GM21447 (cell line): Measurements from ENCODE around the gene UNC13A.

ENCODE experiments used
- ATAC-seq: cut with Tn5 transposase; IDR thresholded peaks from one replicate; pipeline ENCODE4 v1.9.1; 2021; ENCODE audit not compliant: unreplicated experiment

Gene UNC13A

DNA sequence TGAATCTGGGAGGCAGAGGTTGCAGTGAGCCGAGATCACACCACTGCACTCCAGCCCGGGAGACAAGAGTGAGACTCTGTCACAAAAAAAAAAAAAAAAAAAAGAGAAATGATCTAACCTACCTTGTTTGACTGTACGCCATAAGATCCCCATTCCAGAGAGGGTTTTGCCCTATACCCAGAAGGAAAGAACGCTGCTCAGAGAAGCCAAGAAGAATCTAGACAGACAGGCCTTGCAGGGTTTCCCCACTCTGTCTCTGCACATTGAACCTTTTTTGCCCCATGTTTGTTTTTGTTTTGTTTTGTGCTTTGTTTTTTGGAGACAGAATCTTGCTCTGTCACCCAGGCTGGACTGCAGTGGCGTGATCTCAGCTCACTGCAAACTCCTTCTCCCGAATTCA, 23.7 kb upstream of the UNC13A start:
- ATAC-seq: no peak

DNA sequence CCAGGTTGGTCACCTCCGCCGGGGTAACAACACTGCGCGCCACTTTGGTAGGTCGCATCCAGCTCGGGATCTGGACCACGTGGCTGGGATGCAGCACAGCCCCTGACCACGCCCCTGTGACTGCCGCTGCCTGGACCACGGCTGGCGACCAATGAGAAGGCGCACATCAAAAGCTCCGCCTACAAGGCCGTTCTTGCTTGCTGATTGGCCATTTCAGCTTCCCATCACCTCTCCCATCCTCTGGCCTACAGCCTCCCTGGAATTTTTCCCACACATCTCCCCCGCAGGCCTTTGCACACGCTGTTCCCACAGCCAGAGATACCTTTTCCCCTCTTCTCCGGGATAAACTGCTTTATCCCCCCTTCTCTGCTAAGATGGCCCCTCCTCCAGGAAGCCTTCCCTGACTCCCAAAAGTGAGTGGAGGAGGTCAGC, 18.6 kb upstream of the UNC13A start:
- no peak for ATAC-seq

- no peak for ATAC-seq
Measured at GRCh38 chr19:17703824-17704463, 15.8 kb upstream of the UNC13A start.

GRCh38 chr19:17695198-17695597, 7.0 kb upstream of the UNC13A start:
- no peak for ATAC-seq

- ATAC-seq: no peak
Measured at GRCh38 chr19:17692566-17692965, 4.4 kb upstream of the UNC13A start.

GRCh38 chr19:17688853-17689595, 870 bp upstream of the UNC13A start:
- no peak for ATAC-seq

DNA sequence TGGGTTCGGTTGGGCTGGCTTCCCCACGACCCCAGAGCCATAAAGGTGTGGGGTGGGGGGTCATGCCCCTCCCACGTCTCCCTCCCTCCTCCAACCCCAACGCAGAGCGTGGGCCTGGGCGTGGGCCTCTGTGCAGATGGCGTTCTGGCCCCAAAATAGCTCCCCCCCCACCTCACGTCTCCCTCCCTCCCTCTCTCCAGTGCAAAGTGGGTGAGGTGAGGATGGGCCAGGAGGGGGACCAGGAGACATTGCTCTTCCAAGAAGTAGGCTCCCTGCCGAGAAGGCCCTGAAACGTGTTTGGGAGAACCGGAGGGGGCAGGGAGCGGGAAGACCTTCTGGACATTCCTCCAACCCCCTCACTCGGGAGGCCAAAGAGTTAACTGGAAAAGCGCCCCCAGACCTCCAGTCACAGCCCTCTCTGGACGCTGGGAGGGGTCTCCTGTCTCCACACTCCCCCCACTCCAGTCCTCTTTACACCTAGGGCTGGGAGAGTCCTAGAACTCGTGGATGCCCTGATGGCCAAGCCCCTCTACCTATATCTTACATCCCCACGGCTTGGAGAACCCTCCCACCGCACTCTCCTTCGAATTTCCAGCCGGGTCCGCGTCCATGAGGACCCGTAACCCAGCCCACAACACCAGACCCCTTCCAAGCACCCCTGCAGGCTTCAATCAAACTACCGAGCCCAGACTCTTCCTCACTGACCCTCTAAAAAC, 855 bp downstream of the UNC13A start:
- no peak for ATAC-seq

GRCh38 chr19:17686592-17687024, 1.5 kb downstream of the UNC13A start:
- no peak for ATAC-seq

DNA sequence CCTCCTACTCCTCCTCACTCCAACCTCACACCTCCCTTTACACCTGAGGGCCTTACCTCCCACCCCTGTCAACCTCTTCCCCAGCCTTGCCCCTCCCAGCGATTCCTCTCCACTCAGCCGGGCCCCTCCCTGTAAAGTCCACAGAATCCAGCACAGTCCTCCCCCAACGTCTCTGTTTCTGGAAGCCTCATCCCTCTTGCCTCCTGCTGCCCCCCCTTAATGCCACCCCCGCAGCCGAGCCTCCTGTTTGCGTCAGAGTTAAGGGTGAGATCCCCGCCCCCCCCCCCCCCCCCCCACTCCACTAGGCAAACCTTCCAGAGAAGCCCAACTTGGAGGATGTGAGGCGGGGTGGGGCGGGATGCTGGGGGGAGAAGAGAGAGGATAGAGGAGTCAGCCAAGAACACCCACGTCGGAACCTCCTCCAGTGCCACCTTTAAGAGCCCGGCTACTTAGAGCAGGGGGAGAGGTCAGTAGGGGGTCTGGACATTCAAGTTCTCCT, 2.1 kb downstream of the UNC13A start:
- no peak for ATAC-seq

GRCh38 chr19:17685451-17686022, 2.6 kb downstream of the UNC13A start:
- no peak for ATAC-seq

- no peak for ATAC-seq
Measured at GRCh38 chr19:17684256-17684655, 3.9 kb downstream of the UNC13A start.

DNA sequence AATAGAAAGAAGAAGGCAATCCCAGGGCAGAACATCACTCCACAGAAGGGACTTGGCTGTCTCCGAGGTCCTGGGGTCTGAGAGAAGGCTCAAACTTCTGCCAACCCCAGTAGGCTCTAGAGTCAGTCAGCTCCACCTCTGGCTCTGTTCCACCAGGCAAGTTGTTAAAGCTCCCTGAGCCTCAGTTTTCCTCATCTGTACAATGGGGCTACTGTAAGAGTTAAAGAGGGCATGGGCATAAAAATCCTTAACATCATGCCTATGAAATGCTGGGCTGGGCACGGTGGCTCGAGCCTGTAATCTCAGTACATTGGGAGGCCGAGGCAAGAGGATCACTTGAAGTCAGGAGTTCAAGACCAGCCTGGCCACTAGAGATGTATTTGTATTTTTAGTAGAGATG, 5.1 kb downstream of the UNC13A start:
- ATAC-seq: no peak

- ATAC-seq: no peak
Measured at GRCh38 chr19:17682273-17682672, 5.9 kb downstream of the UNC13A start.

DNA sequence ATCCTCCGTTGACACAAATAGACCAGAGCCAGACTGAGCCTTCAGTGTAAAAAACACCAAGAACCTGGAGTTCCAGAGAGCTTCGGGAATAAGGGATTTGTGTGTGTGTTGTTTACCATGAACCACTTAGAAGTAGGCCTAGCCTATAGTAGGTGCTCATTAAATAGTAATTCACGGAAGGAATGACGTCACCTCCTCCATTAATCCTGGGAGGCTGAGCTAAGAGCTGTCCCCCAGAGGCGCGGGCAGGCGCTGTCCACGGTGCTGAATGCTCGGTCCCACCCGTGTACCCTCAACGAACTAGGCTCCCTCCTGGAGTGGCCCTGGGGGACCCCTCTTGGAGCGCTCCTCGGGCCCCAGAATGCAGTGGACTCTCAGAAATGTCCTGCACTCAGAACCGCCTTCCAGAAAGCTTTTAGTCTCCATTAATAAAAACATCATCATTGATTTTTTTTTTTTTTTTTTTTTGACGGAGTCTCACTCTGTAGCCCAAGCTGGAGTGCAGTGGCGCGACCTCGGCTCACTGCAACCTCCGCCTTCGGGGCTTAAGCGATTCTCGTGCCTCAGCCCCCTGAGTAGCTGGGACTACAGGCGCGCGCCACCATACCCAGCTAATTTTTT, 6.5 kb downstream of the UNC13A start:
- ATAC-seq: no peak

DNA sequence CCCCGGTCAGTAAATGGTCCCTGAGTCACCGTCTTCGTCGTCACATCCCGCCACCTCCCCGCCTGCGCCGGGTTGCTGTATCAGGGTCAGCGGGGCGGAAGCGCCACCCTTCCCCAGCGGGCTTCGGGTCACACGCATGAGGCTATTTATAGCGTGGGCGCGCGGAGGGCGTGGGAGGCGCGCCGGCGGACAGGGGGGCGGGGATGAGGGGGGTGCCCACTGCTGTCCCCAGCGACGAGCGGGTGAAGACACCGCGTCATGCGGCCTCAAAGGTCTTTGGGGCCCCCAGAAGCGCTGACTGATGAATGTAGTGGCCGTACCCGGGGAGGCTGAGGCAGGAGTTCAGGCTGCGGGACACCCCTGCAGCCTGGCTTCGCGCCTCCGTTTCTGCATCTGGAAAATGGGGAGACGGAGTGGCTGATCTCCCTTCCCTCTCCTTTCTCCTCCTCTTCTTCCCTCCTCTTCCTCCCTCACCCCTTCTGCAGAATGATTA, 7.9 kb downstream of the UNC13A start:
- no peak for ATAC-seq

- no peak for ATAC-seq
Measured at GRCh38 chr19:17679526-17680229, 8.5 kb downstream of the UNC13A start.

DNA sequence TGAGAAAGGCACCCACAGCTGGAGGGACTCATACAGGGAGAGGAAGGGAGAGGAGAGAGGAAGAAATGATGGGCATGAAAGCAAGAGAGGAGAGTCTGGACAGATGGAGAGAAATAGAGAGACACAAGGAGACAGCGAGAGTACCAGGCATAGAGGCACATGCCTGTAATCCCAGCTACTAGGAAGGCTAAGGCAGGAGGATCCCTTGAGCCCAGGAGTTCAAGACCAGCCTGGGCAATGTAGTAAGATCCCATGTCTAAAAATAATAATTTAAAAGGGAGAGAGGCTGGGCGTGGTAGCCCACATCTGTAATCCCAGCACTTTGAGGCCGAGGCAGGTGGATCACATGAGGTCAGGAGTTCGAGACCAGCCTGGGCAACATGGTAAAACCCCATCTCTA, 9.3 kb downstream of the UNC13A start:
- no peak for ATAC-seq

DNA sequence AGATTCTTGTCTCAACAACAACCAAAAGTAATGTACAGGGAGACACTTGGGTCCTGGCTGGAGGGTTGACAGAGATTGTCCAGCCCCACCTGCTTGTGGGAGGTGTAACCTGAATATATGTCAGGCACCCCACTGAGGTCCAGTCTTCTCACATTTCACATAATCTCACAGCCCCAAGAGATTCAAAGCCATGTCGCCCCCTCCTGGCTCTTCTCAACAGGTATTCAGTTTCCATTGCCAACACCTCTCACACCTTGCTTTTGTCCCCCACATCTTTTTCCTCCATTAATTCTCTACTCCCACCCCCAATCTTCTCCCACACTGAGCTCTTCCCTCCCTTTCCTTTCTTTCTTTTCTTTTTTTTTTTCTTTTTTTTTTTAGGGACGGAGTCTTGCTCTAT, 11.2 kb downstream of the UNC13A start:
- ATAC-seq: no peak

DNA sequence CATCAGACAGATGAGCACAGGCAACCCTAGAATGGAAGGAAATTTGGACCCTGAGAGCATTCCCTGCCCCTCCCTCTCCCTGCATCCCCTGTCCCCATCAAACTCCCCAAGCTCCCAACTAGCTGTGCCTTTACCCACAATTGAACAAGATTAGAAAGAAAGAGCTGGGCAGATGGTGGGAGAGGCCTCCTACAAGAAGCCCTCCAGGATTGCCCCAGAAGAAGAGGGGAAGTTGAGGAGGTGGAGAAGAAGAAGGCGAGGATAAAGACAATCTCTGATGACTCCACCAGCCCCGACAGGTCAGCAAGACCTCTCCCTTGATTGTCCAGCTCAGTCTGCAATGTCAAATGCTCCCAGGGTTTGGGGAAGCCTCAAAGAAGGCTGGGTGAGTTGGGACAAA, 11.9 kb downstream of the UNC13A start:
- no peak for ATAC-seq
